ENCODE data around the gene GOLT1A.

Gene GOLT1A

GRCh38 chr1:204180133-204180532 lies 33.7 kb downstream of the GOLT1A start:
- no peak for TF ChIP-seq GATA1 (IDR thresholded peaks at IDR 0.05; ENCODE audit: low read depth, low read length)
- TF ChIP-seq POLR2A (IDR thresholded peaks at IDR 0.05; ENCODE audit: low read length): no peak
- DNase-seq: no peak

- TF ChIP-seq GATA1 (IDR thresholded peaks at IDR 0.05; ENCODE audit: low read depth, low read length) (no peak), POLR2A (IDR thresholded peaks at IDR 0.05; ENCODE audit: low read length) (no peak)
- DNase-seq: no peak
Measured at GRCh38 chr1:204178487-204179281, 35.1 kb downstream of the GOLT1A start.

GRCh38 chr1:204177133-204177532 lies 36.7 kb downstream of the GOLT1A start:
- peak; percentile 52 to 63 for DNase-seq
- TF ChIP-seq GATA1 (IDR thresholded peaks at IDR 0.05; ENCODE audit: low read depth, low read length) (no peak), POLR2A (IDR thresholded peaks at IDR 0.05; ENCODE audit: low read length) (no peak)

- no peak for DNase-seq
- TF ChIP-seq GATA1 (IDR thresholded peaks at IDR 0.05; ENCODE audit: low read depth, low read length) (no peak), POLR2A (IDR thresholded peaks at IDR 0.05; ENCODE audit: low read length) (no peak)
Measured at GRCh38 chr1:204176049-204176448, 37.7 kb downstream of the GOLT1A start.

- DNase-seq: no peak
- TF ChIP-seq POLR2A (IDR thresholded peaks at IDR 0.05; ENCODE audit: low read length) (no peak), GATA1 (IDR thresholded peaks at IDR 0.05; ENCODE audit: low read depth, low read length) (no peak)
Measured at GRCh38 chr1:204174958-204175357, 38.8 kb downstream of the GOLT1A start.

- DNase-seq: no peak
- TF ChIP-seq GATA1 (IDR thresholded peaks at IDR 0.05; ENCODE audit: low read depth, low read length) (no peak), POLR2A (IDR thresholded peaks at IDR 0.05; ENCODE audit: low read length) (no peak)
Measured at GRCh38 chr1:204172404-204173029, 41.3 kb downstream of the GOLT1A start.

GRCh38 chr1:204171751-204172178 lies 42.0 kb downstream of the GOLT1A start:
- no peak for TF ChIP-seq POLR2A (IDR thresholded peaks at IDR 0.05; ENCODE audit: low read length)
- no peak for TF ChIP-seq GATA1 (IDR thresholded peaks at IDR 0.05; ENCODE audit: low read depth, low read length)
- no peak for DNase-seq

GRCh38 chr1:204170494-204171155 lies 43.2 kb downstream of the GOLT1A start:
- DNase-seq: no peak
- no peak for TF ChIP-seq POLR2A (IDR thresholded peaks at IDR 0.05; ENCODE audit: low read length)
- TF ChIP-seq GATA1 (IDR thresholded peaks at IDR 0.05; ENCODE audit: low read depth, low read length): no peak

GRCh38 chr1:204169858-204170257 lies 43.9 kb downstream of the GOLT1A start:
- TF ChIP-seq POLR2A (IDR thresholded peaks at IDR 0.05; ENCODE audit: low read length): no peak
- TF ChIP-seq GATA1 (IDR thresholded peaks at IDR 0.05; ENCODE audit: low read depth, low read length): no peak
- DNase-seq: peak in 1 of 2 experiments; percentile 26

GRCh38 chr1:204167730-204168129 lies 46.1 kb downstream of the GOLT1A start:
- TF ChIP-seq GATA1 (IDR thresholded peaks at IDR 0.05; ENCODE audit: low read depth, low read length) (no peak), POLR2A (IDR thresholded peaks at IDR 0.05; ENCODE audit: low read length) (no peak)
- no peak for DNase-seq

- DNase-seq: no peak
- no peak for TF ChIP-seq POLR2A (IDR thresholded peaks at IDR 0.05; ENCODE audit: low read length)
- no peak for TF ChIP-seq GATA1 (IDR thresholded peaks at IDR 0.05; ENCODE audit: low read depth, low read length)
Measured at GRCh38 chr1:204166219-204166618, 47.6 kb downstream of the GOLT1A start, which contains the start of gene REN. Gene REN (minus strand): TSS chr1:204166337. CDS start chr1:204166293, 44 bp downstream.

- DNase-seq: peak; percentile 61 to 82
- TF ChIP-seq POLR2A (IDR thresholded peaks at IDR 0.05; ENCODE audit: low read length) (no peak), GATA1 (IDR thresholded peaks at IDR 0.05; ENCODE audit: low read depth, low read length) (no peak)
Measured at GRCh38 chr1:204162494-204163074, 51.2 kb downstream of the GOLT1A start.

- TF ChIP-seq GATA1 (IDR thresholded peaks at IDR 0.05; ENCODE audit: low read depth, low read length): no peak
- DNase-seq: no peak
Measured at GRCh38 chr1:204161609-204162493, 51.9 kb downstream of the GOLT1A start.
